ENCODE results near the gene RABGAP1L. TPM values are rescaled to one million over a fixed set of nuclear protein-coding genes. Genes with fewer than 3 reads are reported as not detected.

Gene RABGAP1L
- total RNA-seq (2022; extraction: Qiagen RNA extraction), result 4.9 to 6.9 TPM (median 6.7 TPM) in 5 replicates

DNA sequence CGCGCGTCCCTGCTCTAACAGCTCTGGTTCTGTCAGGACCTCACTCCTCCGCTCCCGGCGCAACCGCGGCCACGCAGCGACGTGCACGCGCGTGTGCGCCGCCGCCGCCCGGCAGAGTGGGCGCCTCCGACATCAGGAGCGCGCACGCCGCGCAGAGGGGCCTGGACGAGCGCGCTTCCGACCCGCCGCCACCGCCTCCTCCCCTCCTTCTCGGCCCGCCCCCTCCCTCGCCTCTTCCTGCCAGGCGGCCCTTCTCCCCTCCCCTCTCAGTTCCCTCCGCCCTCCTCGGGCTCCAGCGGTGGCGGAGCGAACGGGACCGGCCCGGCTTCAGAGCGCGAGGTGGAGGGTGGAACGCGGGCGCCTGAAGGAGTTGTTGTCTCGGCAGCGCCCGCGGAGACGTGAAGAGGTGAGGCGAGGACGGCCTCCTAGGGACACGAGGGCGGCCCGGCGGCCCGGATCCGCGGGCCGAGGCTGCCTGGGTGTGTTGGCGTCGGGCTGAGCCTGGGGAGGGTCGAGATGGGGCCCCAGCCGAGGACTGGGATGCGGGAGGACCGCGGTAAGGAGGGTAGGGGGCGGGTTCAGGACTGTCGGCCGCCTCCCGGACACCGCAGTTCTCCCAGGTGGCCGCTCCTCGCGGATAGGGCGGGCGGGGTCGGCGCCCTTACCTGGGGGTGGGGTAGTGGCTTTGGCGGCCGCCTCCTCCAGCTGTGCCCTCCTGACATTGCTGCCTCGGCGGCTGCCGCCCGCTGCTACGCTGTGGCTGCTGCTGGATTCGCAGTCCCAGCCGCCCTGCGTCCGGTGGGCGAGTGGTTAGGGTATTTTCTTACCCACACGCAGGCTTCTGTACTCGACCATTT is at the start of gene RABGAP1L:
TSS of gene RABGAP1L (plus strand) at position 269 of the 857 bp plus-strand sequence.

DNA sequence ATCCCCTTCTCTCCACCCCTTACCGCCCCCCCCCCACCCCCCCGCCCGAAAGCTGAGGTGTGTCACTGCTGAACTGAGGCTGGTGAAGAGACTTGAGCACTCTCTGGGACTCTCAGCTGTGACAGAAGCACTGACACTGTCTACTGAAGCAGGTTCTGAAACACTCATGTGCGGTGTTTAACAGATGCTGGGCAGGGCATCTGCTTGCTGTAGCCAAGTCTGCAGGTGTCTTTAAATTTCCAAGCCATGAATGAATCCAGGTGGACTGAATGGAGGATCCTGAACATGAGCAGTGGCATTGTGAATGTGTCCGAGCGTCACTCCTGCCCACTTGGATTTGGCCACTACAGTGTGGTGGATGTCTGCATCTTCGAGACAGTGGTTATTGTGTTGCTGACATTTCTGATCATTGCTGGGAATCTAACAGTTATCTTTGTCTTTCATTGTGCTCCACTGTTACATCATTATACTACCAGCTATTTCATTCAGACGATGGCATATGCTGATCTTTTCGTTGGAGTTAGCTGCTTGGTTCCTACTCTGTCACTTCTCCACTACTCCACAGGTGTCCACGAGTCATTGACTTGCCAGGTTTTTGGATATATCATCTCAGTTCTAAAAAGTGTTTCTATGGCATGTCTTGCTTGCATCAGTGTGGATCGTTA is 288.7 kb downstream of the RABGAP1L start, which contains the start of gene GPR52:
TSS of gene GPR52 (plus strand) at position 99 of the 665 bp plus-strand sequence. CDS start at position 247, 148 bp downstream.

DNA sequence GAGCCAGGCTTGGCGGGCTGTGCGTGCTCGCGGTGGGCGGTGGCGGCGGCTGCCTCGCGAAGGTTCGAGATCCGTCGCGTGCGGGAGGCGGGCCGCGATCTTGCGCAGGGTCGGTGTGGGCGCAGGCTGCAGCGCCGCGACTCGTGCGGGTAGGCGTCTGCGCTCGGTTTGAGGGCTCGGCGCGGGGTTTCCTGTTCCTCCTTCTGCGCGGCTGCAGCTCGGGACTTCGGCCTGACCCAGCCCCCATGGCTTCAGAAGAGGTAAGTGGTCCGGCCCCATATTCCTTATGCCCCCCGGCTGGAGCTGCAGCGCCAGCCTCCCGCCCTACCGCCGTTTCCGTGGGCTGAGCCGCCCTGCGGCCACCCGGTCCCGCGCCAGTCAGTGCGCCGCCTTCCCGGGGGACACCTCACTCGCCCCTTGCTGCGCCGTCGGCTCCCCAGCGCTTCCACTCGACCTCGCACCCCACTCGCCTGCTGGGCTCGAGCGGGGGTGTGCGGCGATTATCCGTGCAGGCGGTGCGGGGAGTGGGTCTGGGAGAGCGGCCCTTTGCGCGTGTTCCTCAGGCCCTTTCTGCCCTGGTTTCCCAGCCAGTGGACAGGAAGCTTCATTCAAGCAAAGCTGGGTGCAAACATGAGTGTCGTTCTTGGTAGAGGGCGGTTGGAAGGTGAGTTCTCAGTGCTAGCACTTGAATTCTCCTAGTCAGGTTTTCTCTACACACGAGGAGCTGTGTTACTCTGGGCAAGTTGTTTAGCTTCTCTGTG is 840.8 kb downstream of the RABGAP1L start, which contains the start of gene CACYBP:
TSS of gene CACYBP (plus strand) at position 12 of the 761 bp plus-strand sequence. CDS start at position 246, 234 bp downstream.

DNA sequence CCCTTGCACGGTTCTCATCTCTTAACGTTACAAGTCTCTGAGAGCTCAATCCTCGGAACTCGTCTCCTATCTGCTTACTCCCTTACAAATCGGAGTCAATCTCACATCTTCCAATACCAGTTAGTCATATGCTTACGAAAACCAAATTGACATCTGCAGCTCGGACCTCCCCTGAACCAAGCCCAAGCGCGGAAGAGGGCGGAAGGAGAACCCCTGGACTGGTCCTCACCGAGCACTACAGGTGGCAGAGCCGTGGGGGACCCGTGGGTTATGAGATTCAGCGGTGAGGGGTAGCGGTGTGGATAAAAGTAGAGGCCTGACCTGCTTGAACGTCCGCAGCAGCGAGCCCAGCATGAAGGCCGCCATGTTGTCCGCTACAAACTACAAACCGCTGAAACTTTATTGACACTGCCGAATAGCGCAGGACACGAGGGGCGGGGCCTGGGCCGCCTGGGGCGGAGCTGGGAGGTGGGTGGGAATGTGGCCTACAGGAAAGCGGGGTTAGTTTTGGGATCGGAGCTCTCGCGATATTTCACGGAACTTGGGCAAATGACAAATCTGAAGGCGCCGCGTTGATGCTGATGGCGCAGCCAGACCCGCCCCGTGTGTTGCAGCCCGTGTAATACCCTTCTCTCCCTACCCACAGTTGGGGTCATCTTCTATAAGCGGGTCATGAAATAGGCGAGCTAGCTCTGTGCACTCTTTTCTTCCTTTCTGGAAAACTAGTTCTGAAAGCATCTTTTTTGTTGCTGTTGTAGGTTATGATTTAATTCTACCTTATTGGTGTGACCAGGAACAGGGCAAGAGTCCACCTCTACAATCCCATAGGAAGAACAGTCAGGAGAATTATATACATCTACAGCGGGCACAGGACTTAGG is 864.0 kb downstream of the RABGAP1L start, which contains the start of gene MRPS14:
TSS of gene MRPS14 (minus strand) at position 383 of the 879 bp plus-strand sequence. CDS start at position 366, 17 bp downstream.

Other genes with a start within 250 kb of the RABGAP1L start
- 0.06 to 0.16 TPM (median 0.13 TPM) in 4 of 5 replicates, not detected in the other for gene SERPINC1, start 242.2 kb upstream of the RABGAP1L start, total RNA-seq (2022; extraction: Qiagen RNA extraction)
- gene RC3H1, start 137.2 kb upstream of the RABGAP1L start, total RNA-seq (2022; extraction: Qiagen RNA extraction), result 4.5 to 12.4 TPM (median 7.4 TPM) in 5 replicates

Data from A549 treated with dexamethasone at 1 μM for 4 hours (cell line).